GM23338 (cell line): Measurements from ENCODE around the gene CCDC81. TPM values are rescaled to one million over a fixed set of nuclear protein-coding genes. Genes with fewer than 3 reads are reported as not detected.

ENCODE experiments used
- ATAC-seq: fragments of 200-7000 bp; cut with Tn5 transposase; 3 replicates; pipeline ENCODE4 v1.9.1; 2020
- DNase-seq: peaks from one replicate; pipeline ENCODE4 v3.0.0-alpha.2; 2015; ENCODE audit warnings: low spot score
- H2AFZ ChIP-seq: fragments of 200-600 bp; sonication (generic); 2 replicates; pipeline ENCODE4 v1.8.0; 2016; ENCODE audit warnings: antibody characterized with exemption, mild to moderate bottlenecking, moderate library complexity
- H3F3A ChIP-seq: fragments of 200-600 bp; sonication (generic); replicated peaks from 2 replicates; pipeline ENCODE4 v1.8.0; 2017; ENCODE audit warnings: antibody characterized with exemption, mixed run types, low read depth
- H3K27ac ChIP-seq: fragments of 200-600 bp; sonication (generic); 2 replicates; pipeline ENCODE4 v1.6.1; 2016; ENCODE audit warnings: low read depth
- H3K27me3 ChIP-seq: fragments of 200-600 bp; sonication (generic); 2 replicates; pipeline ENCODE4 v1.8.0; 2016; ENCODE audit warnings: mild to moderate bottlenecking, mixed run types, moderate library complexity; ENCODE audit not compliant: insufficient read depth
- H3K36me3 ChIP-seq: fragments of 200-600 bp; sonication (generic); 2 replicates; pipeline ENCODE4 v1.8.0; 2016; ENCODE audit warnings: mild to moderate bottlenecking; ENCODE audit not compliant: insufficient read depth
- H3K4me1 ChIP-seq: fragments of 200-600 bp; sonication (generic); 2 replicates; pipeline ENCODE4 v1.8.0; 2016; ENCODE audit warnings: mild to moderate bottlenecking, moderate library complexity; ENCODE audit not compliant: insufficient read depth
- H3K4me2 ChIP-seq: fragments of 200-600 bp; sonication (generic); 2 replicates; pipeline ENCODE4 v1.7.1; 2017; ENCODE audit warnings: mixed run types
- H3K4me3 ChIP-seq: fragments of 200-600 bp; sonication (generic); 2 replicates; pipeline ENCODE4 v1.6.1; 2016; ENCODE audit warnings: mixed run types
- H3K79me2 ChIP-seq: fragments of 200-600 bp; sonication (generic); replicated peaks from 2 replicates; pipeline ENCODE4 v1.8.0; 2017; ENCODE audit warnings: mild to moderate bottlenecking; ENCODE audit not compliant: insufficient read depth
- H3K9me2 ChIP-seq: fragments of 200-600 bp; sonication (generic); 2 replicates; pipeline ENCODE4 v1.8.0; 2017; ENCODE audit not compliant: insufficient read depth
- H4K20me1 ChIP-seq: fragments of 200-600 bp; sonication (generic); replicated peaks from 2 replicates; pipeline ENCODE4 v1.8.0; 2017; ENCODE audit warnings: mild to moderate bottlenecking; ENCODE audit not compliant: insufficient read depth
- H3K27ac Mint-ChIP-seq: 2 replicates; pipeline ENCODE4 v1.8.0; 2020; ENCODE audit warnings: inconsistent platforms, mild to moderate bottlenecking, moderate library complexity, mixed read lengths
- H3K27me3 Mint-ChIP-seq: 3 replicates; pipeline ENCODE4 v1.8.0; 2022; ENCODE audit warnings: low read depth, mild to moderate bottlenecking, moderate library complexity, mixed read lengths, inconsistent platforms; ENCODE audit not compliant: insufficient read depth, poor library complexity
- H3K36me3 Mint-ChIP-seq: 3 replicates; pipeline ENCODE4 v1.8.0; 2021; ENCODE audit warnings: low read depth, mild to moderate bottlenecking, inconsistent platforms, moderate library complexity, mixed read lengths
- H3K4me1 Mint-ChIP-seq: 3 replicates; pipeline ENCODE4 v1.8.0; 2020; ENCODE audit warnings: mild to moderate bottlenecking, inconsistent platforms, mixed read lengths
- H3K4me3 Mint-ChIP-seq: 3 replicates; pipeline ENCODE4 v1.8.0; 2021; ENCODE audit warnings: moderate library complexity, mild to moderate bottlenecking, inconsistent platforms, mixed read lengths
- H3K9me3 Mint-ChIP-seq: 3 replicates; pipeline ENCODE4 v1.8.0; 2020; ENCODE audit warnings: moderate library complexity, mild to moderate bottlenecking, inconsistent platforms, mixed read lengths
- CREB1 ChIP-seq: fragments of 250-450 bp; sonication (Bioruptor Pico); IDR thresholded peaks from 2 replicates; pipeline ENCODE4 v1.5.0; 2020; ENCODE audit warnings: low read depth, mild to moderate bottlenecking, moderate library complexity
- CTCF ChIP-seq, 2 experiments: fragments of 200-600 bp in 1 of 2; sonication (generic) in 1 of 2; conservative IDR thresholded peaks; 2 replicates each; pipeline versions ENCODE4 v1.5.1 to v1.6.1; 2016 to 2017; ENCODE audit warnings: antibody characterized with exemption in 2 of 2, low read depth in 2 of 2, mild to moderate bottlenecking in 2 of 2, moderate library complexity in 1 of 2
- ETS1 ChIP-seq: IDR thresholded peaks from 2 replicates; pipeline ENCODE4 v1.6.1; 2016; ENCODE audit warnings: antibody characterized with exemption
- EZH2 ChIP-seq: fragments of 200-600 bp; sonication (generic); IDR thresholded peaks from one replicate; pipeline ENCODE4 v1.8.0; 2017; ENCODE audit warnings: antibody characterized with exemption, mild to moderate bottlenecking, low read depth; ENCODE audit not compliant: unreplicated experiment
- EZH2phosphoT487 ChIP-seq: fragments of 200-600 bp; sonication (generic); IDR thresholded peaks from one replicate; pipeline ENCODE4 v1.8.1; 2018; ENCODE audit warnings: antibody characterized with exemption; ENCODE audit not compliant: unreplicated experiment
- JUNB ChIP-seq: IDR thresholded peaks from one replicate; pipeline ENCODE4 v1.6.1; 2016; ENCODE audit warnings: antibody characterized with exemption; ENCODE audit not compliant: unreplicated experiment
- NANOG ChIP-seq: IDR thresholded peaks from 2 replicates; pipeline ENCODE4 v1.6.1; 2016; ENCODE audit warnings: antibody characterized with exemption, borderline replicate concordance
- POLR2AphosphoS5 ChIP-seq: IDR thresholded peaks from 2 replicates; pipeline ENCODE4 v1.6.1; 2016; ENCODE audit warnings: antibody characterized with exemption, low read depth
- REST ChIP-seq: IDR thresholded peaks from one replicate; pipeline ENCODE4 v1.6.1; 2018; ENCODE audit warnings: antibody characterized with exemption; ENCODE audit not compliant: unreplicated experiment
- STAT1 ChIP-seq: IDR thresholded peaks from one replicate; pipeline ENCODE4 v1.6.1; 2016; ENCODE audit warnings: antibody characterized with exemption; ENCODE audit not compliant: unreplicated experiment
- ZNF114 ChIP-seq: fragments of 250-450 bp; sonication (Bioruptor Pico); IDR thresholded peaks from 2 replicates; pipeline ENCODE4 v1.5.0; 2020; ENCODE audit warnings: mild to moderate bottlenecking, moderate library complexity
- ZNF331 ChIP-seq: fragments of 250-450 bp; sonication (Bioruptor Pico); IDR thresholded peaks from 2 replicates; pipeline ENCODE4 v1.5.0; 2020; ENCODE audit warnings: low read depth, mild to moderate bottlenecking, moderate library complexity
- polyA plus RNA-seq: library from polyadenylated mRNA; unstranded; fragments of >200 nt; fragmentation: Nextera tagmentation; extraction: Ambion mirVana; gene quantifications from 2 replicates; pipeline ENCODE4 v1.2.1, GENCODE V29; 2016
- total RNA-seq: library from RNA; depleted of rRNA; stranded (reverse); fragments of >200 nt; shearing (Covaris generic); gene quantifications from 2 replicates; pipeline ENCODE4 v1.2.3, GENCODE V29; 2014
- TF ChIP-seq, protein P1 (sequence below): fragments of 250-450 bp; sonication (Bioruptor Pico); IDR thresholded peaks from 2 replicates; pipeline ENCODE4 v1.5.0; 2020; ENCODE audit warnings: mild to moderate bottlenecking, moderate library complexity

Gene CCDC81
- total and polyA plus RNA-seq, 2 experiments from 2014 or later = 0.37 to 4.3 TPM

DNA sequence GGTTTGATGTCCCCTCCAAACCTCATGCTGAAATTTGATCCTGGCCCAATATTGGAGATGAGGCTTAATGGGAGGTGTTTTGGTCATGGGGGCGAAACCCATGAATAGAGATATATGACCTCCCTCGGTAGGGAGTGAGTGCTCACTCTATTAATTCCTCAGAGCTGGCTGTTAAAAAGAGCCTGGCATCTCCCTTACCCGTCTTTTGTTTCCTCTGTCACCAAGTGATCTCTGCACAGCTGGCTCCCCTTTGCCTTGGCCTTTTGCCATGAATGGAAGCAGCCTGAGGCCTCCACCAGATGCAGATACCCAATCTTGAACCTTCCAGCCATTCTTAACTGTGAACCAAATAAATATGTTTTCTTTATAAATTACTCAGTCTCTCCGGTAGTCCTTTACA, 4.5 kb upstream of the CCDC81 start:
- Histone ChIP-seq H3K79me2 (no peaks in the 10 kb centered on the region), H4K20me1 (no peaks in the 10 kb centered on the region), H3K36me3 (no peaks in the 10 kb centered on the region), H2AFZ (no peak overlapping the region), H3K27me3 (no peaks in the 10 kb centered on the region), H3K27ac (no peak overlapping the region), H3K4me3 (no peak overlapping the region), H3K9me2 (no peaks in the 10 kb centered on the region), H3K4me1 (peaks cover 11% of the 10 kb centered on the region), H3K4me2 (no peak overlapping the region), H3F3A (no peaks in the 10 kb centered on the region)
- H3K36me3 Mint-ChIP-seq = peaks cover 6% of the 10 kb centered on the region; the same call in 2 of the 3 replicates
- ATAC-seq = no peak
- TF ChIP-seq REST (no peak), ETS1 (no peak), ZNF114 (CRISPR knock-in tag) (no peak), POLR2AphosphoS5 (no peak), CREB1 (CRISPR knock-in tag) (no peak), NANOG (no peak), ZNF331 (no peak), STAT1 (no peak), CTCF (conservative IDR thresholded peaks at IDR 0.05; ENCODE audit: low read depth in 2 of 2) (no peak), JUNB (no peak), EZH2phosphoT487 (no peak), EZH2 (no peak)
- TF ChIP-seq, protein P1, sequence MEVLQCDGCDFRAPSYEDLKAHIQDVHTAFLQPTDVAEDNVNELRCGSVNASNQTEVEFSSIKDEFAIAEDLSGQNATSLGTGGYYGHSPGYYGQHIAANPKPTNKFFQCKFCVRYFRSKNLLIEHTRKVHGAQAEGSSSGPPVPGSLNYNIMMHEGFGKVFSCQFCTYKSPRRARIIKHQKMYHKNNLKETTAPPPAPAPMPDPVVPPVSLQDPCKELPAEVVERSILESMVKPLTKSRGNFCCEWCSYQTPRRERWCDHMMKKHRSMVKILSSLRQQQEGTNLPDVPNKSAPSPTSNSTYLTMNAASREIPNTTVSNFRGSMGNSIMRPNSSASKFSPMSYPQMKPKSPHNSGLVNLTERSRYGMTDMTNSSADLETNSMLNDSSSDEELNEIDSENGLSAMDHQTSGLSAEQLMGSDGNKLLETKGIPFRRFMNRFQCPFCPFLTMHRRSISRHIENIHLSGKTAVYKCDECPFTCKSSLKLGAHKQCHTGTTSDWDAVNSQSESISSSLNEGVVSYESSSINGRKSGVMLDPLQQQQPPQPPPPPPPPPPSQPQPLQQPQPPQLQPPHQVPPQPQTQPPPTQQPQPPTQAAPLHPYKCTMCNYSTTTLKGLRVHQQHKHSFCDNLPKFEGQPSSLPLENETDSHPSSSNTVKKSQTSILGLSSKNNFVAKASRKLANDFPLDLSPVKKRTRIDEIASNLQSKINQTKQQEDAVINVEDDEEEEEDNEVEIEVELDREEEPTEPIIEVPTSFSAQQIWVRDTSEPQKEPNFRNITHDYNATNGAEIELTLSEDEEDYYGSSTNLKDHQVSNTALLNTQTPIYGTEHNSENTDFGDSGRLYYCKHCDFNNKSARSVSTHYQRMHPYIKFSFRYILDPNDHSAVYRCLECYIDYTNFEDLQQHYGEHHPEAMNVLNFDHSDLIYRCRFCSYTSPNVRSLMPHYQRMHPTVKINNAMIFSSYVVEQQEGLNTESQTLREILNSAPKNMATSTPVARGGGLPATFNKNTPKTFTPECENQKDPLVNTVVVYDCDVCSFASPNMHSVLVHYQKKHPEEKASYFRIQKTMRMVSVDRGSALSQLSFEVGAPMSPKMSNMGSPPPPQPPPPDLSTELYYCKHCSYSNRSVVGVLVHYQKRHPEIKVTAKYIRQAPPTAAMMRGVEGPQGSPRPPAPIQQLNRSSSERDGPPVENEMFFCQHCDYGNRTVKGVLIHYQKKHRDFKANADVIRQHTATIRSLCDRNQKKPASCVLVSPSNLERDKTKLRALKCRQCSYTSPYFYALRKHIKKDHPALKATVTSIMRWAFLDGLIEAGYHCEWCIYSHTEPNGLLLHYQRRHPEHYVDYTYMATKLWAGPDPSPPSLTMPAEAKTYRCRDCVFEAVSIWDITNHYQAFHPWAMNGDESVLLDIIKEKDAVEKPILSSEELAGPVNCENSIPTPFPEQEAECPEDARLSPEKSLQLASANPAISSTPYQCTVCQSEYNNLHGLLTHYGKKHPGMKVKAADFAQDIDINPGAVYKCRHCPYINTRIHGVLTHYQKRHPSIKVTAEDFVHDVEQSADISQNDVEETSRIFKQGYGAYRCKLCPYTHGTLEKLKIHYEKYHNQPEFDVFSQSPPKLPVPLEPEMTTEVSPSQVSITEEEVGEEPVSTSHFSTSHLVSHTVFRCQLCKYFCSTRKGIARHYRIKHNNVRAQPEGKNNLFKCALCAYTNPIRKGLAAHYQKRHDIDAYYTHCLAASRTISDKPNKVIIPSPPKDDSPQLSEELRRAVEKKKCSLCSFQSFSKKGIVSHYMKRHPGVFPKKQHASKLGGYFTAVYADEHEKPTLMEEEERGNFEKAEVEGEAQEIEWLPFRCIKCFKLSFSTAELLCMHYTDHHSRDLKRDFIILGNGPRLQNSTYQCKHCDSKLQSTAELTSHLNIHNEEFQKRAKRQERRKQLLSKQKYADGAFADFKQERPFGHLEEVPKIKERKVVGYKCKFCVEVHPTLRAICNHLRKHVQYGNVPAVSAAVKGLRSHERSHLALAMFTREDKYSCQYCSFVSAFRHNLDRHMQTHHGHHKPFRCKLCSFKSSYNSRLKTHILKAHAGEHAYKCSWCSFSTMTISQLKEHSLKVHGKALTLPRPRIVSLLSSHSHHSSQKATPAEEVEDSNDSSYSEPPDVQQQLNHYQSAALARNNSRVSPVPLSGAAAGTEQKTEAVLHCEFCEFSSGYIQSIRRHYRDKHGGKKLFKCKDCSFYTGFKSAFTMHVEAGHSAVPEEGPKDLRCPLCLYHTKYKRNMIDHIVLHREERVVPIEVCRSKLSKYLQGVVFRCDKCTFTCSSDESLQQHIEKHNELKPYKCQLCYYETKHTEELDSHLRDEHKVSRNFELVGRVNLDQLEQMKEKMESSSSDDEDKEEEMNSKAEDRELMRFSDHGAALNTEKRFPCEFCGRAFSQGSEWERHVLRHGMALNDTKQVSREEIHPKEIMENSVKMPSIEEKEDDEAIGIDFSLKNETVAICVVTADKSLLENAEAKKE (CRISPR knock-in tag) = no peak
- H3K9me3 Mint-ChIP-seq = peaks cover 3% of the 10 kb centered on the region; the same call in 1 of the 3 replicates
- no peak overlapping the region for H3K27ac Mint-ChIP-seq
- H3K4me3 Mint-ChIP-seq = no peak overlapping the region
- DNase-seq = no peak
- peaks cover 3% of the 10 kb centered on the region for H3K27me3 Mint-ChIP-seq
- peaks cover 11% of the 10 kb centered on the region for H3K4me1 Mint-ChIP-seq
